Esophagus squamous epithelium (tissue), 5 donors: ENCODE measurements around the gene RPL18A. TPM values are rescaled to one million over a fixed set of nuclear protein-coding genes. Genes with fewer than 3 reads are reported as not detected.

Experiments used
- DNase-seq: peaks from one replicate; lab custom pipeline; 2025; lab: John Stamatoyannopoulos, UW
- H3K27ac ChIP-seq, 4 donors: fragments of 200-600 bp; sonication (generic); one replicate each; pipeline ENCODE4 v1.5.1; 2016 to 2019; ENCODE audit warnings: mild to moderate bottlenecking in 1 of 4
- H3K27me3 ChIP-seq, 4 donors: fragments of 200-600 bp; sonication (generic); 1 replicate in 3 of 4; 2 replicates in 1 of 4; pipeline versions ENCODE4 v1.5.1 to v1.6.0; 2017 to 2021; ENCODE audit warnings: antibody characterized with exemption in 1 of 4
- H3K36me3 ChIP-seq, 3 donors: fragments of 200-600 bp; sonication (generic); one replicate each; pipeline ENCODE4 v1.5.1; 2016 to 2019
- H3K4me1 ChIP-seq, 3 donors: fragments of 200-600 bp; sonication (generic); one replicate each; pipeline ENCODE4 v1.5.1; 2017 to 2019
- H3K4me3 ChIP-seq, 4 donors: fragments of 200-600 bp; sonication (generic); 1 replicate in 3 of 4; 2 replicates in 1 of 4; pipeline ENCODE4 v1.5.1; 2016 to 2019; ENCODE audit warnings: mild to moderate bottlenecking in 2 of 4, moderate library complexity in 1 of 4
- H3K9me3 ChIP-seq, 3 donors: fragments of 200-600 bp; sonication (generic); one replicate each; pipeline ENCODE4 v1.5.1; 2016 to 2019
- CTCF ChIP-seq, 6 experiments: fragments of 450-650 bp in 4 of 6; fragments of 200-600 bp in 2 of 6; sonication (generic) in 2 of 6; IDR thresholded peaks; one replicate each; pipeline ENCODE4 v1.5.1; 2016 to 2019; ENCODE audit warnings: antibody characterized with exemption in 6 of 6, mild to moderate bottlenecking in 4 of 6, moderate library complexity in 4 of 6
- POLR2A ChIP-seq, 4 donors: fragments of 450-650 bp; IDR thresholded peaks; one replicate each; pipeline ENCODE4 v1.6.1; 2017; ENCODE audit warnings: antibody characterized with exemption in 4 of 4, mild to moderate bottlenecking in 4 of 4, moderate library complexity in 3 of 4
- WGBS, 2 donors: methylation state at CpG; one replicate each; pipeline ENCODE4 v1.1.5; 2018; 5-methylcytosine and 5-hydroxymethylcytosine counted together
- intact Hi-C: fragments of 100-400 bp; cut with DNase I; formaldehyde crosslinking; loops from one replicate; pipeline ENCODE4 v1.15.0; 2022
- small RNA-seq, 4 donors: library from RNA; depleted of rRNA; stranded (forward); fragments of <200 nt; gene quantifications; one replicate each; pipeline ENCODE3, GENCODE V24; 2016
- total RNA-seq, 4 donors: library from RNA; depleted of rRNA; stranded (reverse); fragments of >200 nt; gene quantifications; one replicate each; pipeline ENCODE4 v1.1.0, GENCODE V29; 2016
- donor health status: DM: yes; HTN: yes; CAD: no.

Gene RPL18A
- total RNA-seq, 4 donors from 2014 or later: 1,080 to 2,192 (median 1,622) TPM

GRCh38 chr19:17909003-17909732 is 49.5 kb downstream of the RPL18A start:
- TF ChIP-seq POLR2A (IDR thresholded peaks at IDR 0.05) (no peak), CTCF (IDR thresholded peaks at IDR 0.05) (no peak)
- no peaks in the 10 kb centered on the region for H3K36me3 ChIP-seq
- WGBS, 2 donors: 29 to 43% methylated on average over 3 to 7 of the region's 7 CpGs
- peaks cover 0 to 19% (median 6%) of the 10 kb centered on the region in 3 donors for H3K9me3 ChIP-seq
- H3K4me3 ChIP-seq: no peak overlapping the region
- peaks cover 0 to 14% (median 0%) of the 10 kb centered on the region in 4 donors for H3K27me3 ChIP-seq
- peaks cover 2 to 8% (median 5%) of the 10 kb centered on the region in 3 donors for H3K4me1 ChIP-seq
- peak overlapping the region in 1 of 4 donors; percentile 44 for H3K27ac ChIP-seq
- intact Hi-C loops: no loop called here
- DNase-seq: no peak

GRCh38 chr19:17910791-17911360 is 51.2 kb downstream of the RPL18A start:
- 81% methylated on average over 10 to 11 of the region's 11 CpGs for WGBS, 2 donors
- H3K27me3 ChIP-seq: peaks cover 0 to 16% (median 0%) of the 10 kb centered on the region in 4 donors
- peaks cover 0 to 19% (median 6%) of the 10 kb centered on the region in 3 donors for H3K9me3 ChIP-seq
- peaks cover 2 to 12% (median 5%) of the 10 kb centered on the region in 3 donors for H3K4me1 ChIP-seq
- no peak overlapping the region for H3K27ac ChIP-seq
- TF ChIP-seq POLR2A (IDR thresholded peaks at IDR 0.05) (no peak), CTCF (IDR thresholded peaks at IDR 0.05) (no peak)
- no peak overlapping the region for H3K4me3 ChIP-seq
- no peak for DNase-seq
- intact Hi-C loops: no loop called here
- no peaks in the 10 kb centered on the region for H3K36me3 ChIP-seq

Small RNA genes within 50 kb of the gene (small RNA-seq; reads per million reads assigned to genes)
- 0 reads per million in 4 donors for gene SNORA68

Other genes starting within 250 kb of the RPL18A start
- under 1 TPM in 2 of 4 donors, not detected in 2; 0.06 to 0.22 TPM for gene UNC13A, start 171.6 kb upstream of the RPL18A start, total RNA-seq
- 10 to 100 TPM in 3 of 4 donors, 1 to 10 TPM in 1; 4.8 to 16.3 (median 11.4) TPM for gene MAP1S, start 140.4 kb upstream of the RPL18A start, total RNA-seq
- gene FCHO1, start 108.4 kb upstream of the RPL18A start, total RNA-seq: 1 to 10 TPM in 3 of 4 donors, under 1 TPM in 1; 0.76 to 3.5 (median 2.6) TPM
- 10 to 100 TPM; 11.6 to 23.5 (median 21.2) TPM for gene B3GNT3, start 64.8 kb upstream of the RPL18A start, total RNA-seq
- gene INSL3, start 38.4 kb upstream of the RPL18A start, total RNA-seq: not detected
- gene JAK3, start 11.9 kb upstream of the RPL18A start, total RNA-seq: 1 to 10 TPM in 3 of 4 donors, under 1 TPM in 1; 0.87 to 6.5 (median 4.6) TPM
- under 1 TPM in 2 of 4 donors, not detected in 2; 0.18 to 0.19 TPM for gene SLC5A5, start 12.0 kb downstream of the RPL18A start, total RNA-seq
- gene CCDC124, start 73.1 kb downstream of the RPL18A start, total RNA-seq: 10 to 100 TPM; 50.2 to 80.6 (median 54.5) TPM
- gene KCNN1, start 107.2 kb downstream of the RPL18A start, total RNA-seq: 1 to 10 TPM in 1 of 4 donors, under 1 TPM in 1, not detected in 2; 0.22 to 3.1 TPM
- 10 to 100 TPM; 12.4 to 37.2 (median 15.4) TPM for gene ARRDC2, start 148.3 kb downstream of the RPL18A start, total RNA-seq
- 1 to 10 TPM; 1.1 to 2.3 (median 1.9) TPM for gene IL12RB1, start 227.0 kb downstream of the RPL18A start, total RNA-seq
- 1 to 10 TPM; 2.3 to 4.8 (median 4.1) TPM for gene MAST3, start 237.9 kb downstream of the RPL18A start, total RNA-seq